Measurements from ENCODE around the gene MCTP1. TPM values are rescaled to one million over a fixed set of nuclear protein-coding genes. Genes with fewer than 3 reads are reported as not detected.

Gene MCTP1
- total RNA-seq, 1 donor from 2014 or later, result 3.7 TPM

DNA sequence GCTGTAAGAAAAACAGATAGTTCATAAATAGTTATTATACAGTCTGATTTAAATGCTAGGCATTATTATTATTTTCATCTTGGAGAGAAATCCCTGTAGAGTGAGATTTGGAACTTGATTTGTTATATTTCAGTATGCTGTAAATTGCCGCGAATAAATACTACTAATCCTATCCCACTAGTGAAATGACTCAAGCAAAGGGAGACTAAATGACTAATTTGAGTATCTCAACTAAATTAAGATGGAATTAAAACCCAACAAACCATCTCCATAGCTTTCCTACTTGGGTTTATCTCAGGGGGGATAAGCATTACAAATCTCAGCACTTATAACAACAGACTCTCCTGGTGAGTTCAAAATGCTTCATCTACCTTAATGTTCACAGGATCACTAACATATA lies 206.0 kb downstream of the MCTP1 start:
- TF ChIP-seq EZH2phosphoT487 (IDR thresholded peaks at IDR 0.05) (no peak), EZH2 (IDR thresholded peaks at IDR 0.05) (no peak)
- TF ChIP-seq, protein P1, sequence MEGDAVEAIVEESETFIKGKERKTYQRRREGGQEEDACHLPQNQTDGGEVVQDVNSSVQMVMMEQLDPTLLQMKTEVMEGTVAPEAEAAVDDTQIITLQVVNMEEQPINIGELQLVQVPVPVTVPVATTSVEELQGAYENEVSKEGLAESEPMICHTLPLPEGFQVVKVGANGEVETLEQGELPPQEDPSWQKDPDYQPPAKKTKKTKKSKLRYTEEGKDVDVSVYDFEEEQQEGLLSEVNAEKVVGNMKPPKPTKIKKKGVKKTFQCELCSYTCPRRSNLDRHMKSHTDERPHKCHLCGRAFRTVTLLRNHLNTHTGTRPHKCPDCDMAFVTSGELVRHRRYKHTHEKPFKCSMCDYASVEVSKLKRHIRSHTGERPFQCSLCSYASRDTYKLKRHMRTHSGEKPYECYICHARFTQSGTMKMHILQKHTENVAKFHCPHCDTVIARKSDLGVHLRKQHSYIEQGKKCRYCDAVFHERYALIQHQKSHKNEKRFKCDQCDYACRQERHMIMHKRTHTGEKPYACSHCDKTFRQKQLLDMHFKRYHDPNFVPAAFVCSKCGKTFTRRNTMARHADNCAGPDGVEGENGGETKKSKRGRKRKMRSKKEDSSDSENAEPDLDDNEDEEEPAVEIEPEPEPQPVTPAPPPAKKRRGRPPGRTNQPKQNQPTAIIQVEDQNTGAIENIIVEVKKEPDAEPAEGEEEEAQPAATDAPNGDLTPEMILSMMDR (IDR thresholded peaks at IDR 0.05), result no peak
- H3K9me3 Mint-ChIP-seq, result no peaks in the 10 kb centered on the region

DNA sequence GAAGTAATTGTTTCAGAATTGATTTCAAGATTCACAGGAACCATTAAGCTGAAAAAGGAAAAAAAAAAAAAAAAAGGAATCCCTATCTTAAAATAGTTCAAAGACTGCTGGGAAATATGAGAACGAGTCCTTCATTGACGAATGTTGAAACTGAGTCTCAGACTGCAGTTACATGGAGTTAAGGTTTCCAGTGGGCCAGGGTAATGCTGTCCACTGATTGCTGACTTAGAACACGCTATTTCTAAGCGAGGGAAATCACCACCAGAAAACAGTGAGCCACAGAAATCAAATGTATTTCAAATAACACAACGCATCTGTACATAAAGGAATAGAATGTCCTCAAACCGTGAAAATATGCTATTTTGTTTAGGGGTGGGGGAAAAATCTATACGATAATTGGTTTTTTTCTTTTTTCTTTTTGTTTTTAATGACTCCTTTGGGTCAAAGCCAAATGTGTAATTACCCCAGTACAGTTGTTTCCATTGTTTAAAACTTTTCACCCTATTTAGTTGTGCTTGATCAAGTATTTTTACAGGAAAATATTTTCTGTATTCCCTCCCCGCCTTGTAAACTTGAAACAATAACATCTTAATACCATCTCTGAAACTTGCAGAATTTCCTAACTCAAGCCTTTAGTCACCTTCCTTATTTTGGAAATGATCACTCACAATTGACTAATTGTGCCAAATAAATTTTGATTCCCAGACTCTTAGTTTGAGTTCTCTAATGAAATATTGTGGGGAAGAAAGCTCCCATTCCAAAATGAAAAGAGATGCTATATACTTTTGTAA lies 208.3 kb downstream of the MCTP1 start:
- Histone ChIP-seq H3K27ac (no peak overlapping the region), H2AFZ (replicated peaks) (no peak overlapping the region), H3K9ac (no peak overlapping the region), H3K4me1 (peaks cover 4% of the 10 kb centered on the region), H3K9me3 (ENCODE audit: low read depth) (no peaks in the 10 kb centered on the region), H4K20me1 (ENCODE audit: low read depth) (no peaks in the 10 kb centered on the region), H3K4me2 (no peak overlapping the region), H3K79me2 (ENCODE audit: low read depth) (no peaks in the 10 kb centered on the region), H3F3A (ENCODE audit: low read depth) (no peaks in the 10 kb centered on the region), H3K36me3 (no peaks in the 10 kb centered on the region), H3K4me3 (no peak overlapping the region), H3K27me3 (no peaks in the 10 kb centered on the region)
- no peak overlapping the region for H3K4me3 Mint-ChIP-seq
- H3K27ac Mint-ChIP-seq, result no peak overlapping the region
- H3K27me3 Mint-ChIP-seq (ENCODE audit: insufficient read depth, low read depth), result no peaks in the 10 kb centered on the region
- TF ChIP-seq EZH2phosphoT487 (IDR thresholded peaks at IDR 0.05) (no peak), EZH2 (IDR thresholded peaks at IDR 0.05) (no peak)
- TF ChIP-seq, protein P1 (IDR thresholded peaks at IDR 0.05), result no peak
- DNase-seq (ENCODE audit: low spot score), result no peak
- no peaks in the 10 kb centered on the region for H3K36me3 Mint-ChIP-seq
- peaks cover 13% of the 10 kb centered on the region for H3K4me1 Mint-ChIP-seq
- no peaks in the 10 kb centered on the region for H3K9me3 Mint-ChIP-seq

More for the DNA sequence above, 206.0 kb downstream of the MCTP1 start:
- H3K4me3 ChIP-seq, result no peak overlapping the region
- no peaks in the 10 kb centered on the region for H3K79me2 ChIP-seq (ENCODE audit: low read depth)
- no peaks in the 10 kb centered on the region for H3K27me3 Mint-ChIP-seq (ENCODE audit: insufficient read depth, low read depth)
- no peak for DNase-seq (ENCODE audit: low spot score)
- H3K4me1 ChIP-seq, result peaks cover 12% of the 10 kb centered on the region
- no peaks in the 10 kb centered on the region for H3F3A ChIP-seq (ENCODE audit: low read depth)
- no peaks in the 10 kb centered on the region for H3K36me3 Mint-ChIP-seq
- H3K36me3 ChIP-seq, result no peaks in the 10 kb centered on the region
- no peak overlapping the region for H3K27ac ChIP-seq
- H3K4me3 Mint-ChIP-seq, result no peak overlapping the region
- no peaks in the 10 kb centered on the region for H3K9me3 ChIP-seq (ENCODE audit: low read depth)
- no peaks in the 10 kb centered on the region for H3K27me3 ChIP-seq
- H3K9ac ChIP-seq, result no peak overlapping the region
- H3K27ac Mint-ChIP-seq, result no peak overlapping the region
- H3K4me2 ChIP-seq, result no peak overlapping the region
- peaks cover 19% of the 10 kb centered on the region for H3K4me1 Mint-ChIP-seq
- no peaks in the 10 kb centered on the region for H4K20me1 ChIP-seq (ENCODE audit: low read depth)
- H2AFZ ChIP-seq (replicated peaks), result no peak overlapping the region

GRCh38 chr5:95075111-95075510 lies 209.8 kb downstream of the MCTP1 start:
- H3K9me3 Mint-ChIP-seq, result no peaks in the 10 kb centered on the region
- Histone ChIP-seq H3K9ac (no peak overlapping the region), H3K36me3 (no peaks in the 10 kb centered on the region), H2AFZ (replicated peaks) (no peak overlapping the region), H3K4me2 (no peak overlapping the region), H3K4me1 (no peaks in the 10 kb centered on the region), H3K79me2 (ENCODE audit: low read depth) (no peaks in the 10 kb centered on the region), H3K27ac (no peak overlapping the region), H3K9me3 (ENCODE audit: low read depth) (no peaks in the 10 kb centered on the region), H3K27me3 (no peaks in the 10 kb centered on the region), H3F3A (ENCODE audit: low read depth) (no peaks in the 10 kb centered on the region), H3K4me3 (no peak overlapping the region), H4K20me1 (ENCODE audit: low read depth) (no peaks in the 10 kb centered on the region)
- no peak overlapping the region for H3K4me3 Mint-ChIP-seq
- no peaks in the 10 kb centered on the region for H3K36me3 Mint-ChIP-seq
- TF ChIP-seq, protein P1 (IDR thresholded peaks at IDR 0.05), result no peak
- TF ChIP-seq EZH2phosphoT487 (IDR thresholded peaks at IDR 0.05), result no peak
- TF ChIP-seq EZH2 (IDR thresholded peaks at IDR 0.05), result no peak
- H3K27me3 Mint-ChIP-seq (ENCODE audit: insufficient read depth, low read depth), result no peaks in the 10 kb centered on the region
- DNase-seq (ENCODE audit: low spot score), result no peak
- H3K4me1 Mint-ChIP-seq, result peaks cover 3% of the 10 kb centered on the region
- H3K27ac Mint-ChIP-seq, result no peak overlapping the region

All from neural progenitor cell (in vitro differentiated cells).